Kidney (tissue), 14 donors: ENCODE data around the gene CLDN34. TPM values are rescaled to one million over a fixed set of nuclear protein-coding genes. Genes with fewer than 3 reads are reported as not detected.

Experiments
- DNase-seq, 5 donors: peaks; one replicate each; pipeline ENCODE4 v3.0.0-alpha.2; 2013 to 2020
- FAIRE-seq: peaks from 2 replicates; lab custom pipeline; 2012; peaks lifted over from hg19 to GRCh38; lab: Jason Lieb, UNC
- H3K27ac ChIP-seq, 2 donors: one replicate each; pipeline ENCODE4 v1.7.0; 2013; ENCODE audit warnings: low read depth in 2 of 2, low read length in 2 of 2, inconsistent platforms in 1 of 2
- H3K27me3 ChIP-seq: one replicate; pipeline ENCODE4 v1.7.1; 2013; ENCODE audit warnings: low read length, inconsistent platforms; ENCODE audit not compliant: control insufficient read depth, insufficient read depth
- H3K36me3 ChIP-seq, 3 donors: one replicate each; pipeline versions ENCODE4 v1.7.0 to v1.7.1; 2013; ENCODE audit warnings: low read length in 3 of 3, control low read depth in 1 of 3, inconsistent platforms in 1 of 3; ENCODE audit not compliant: insufficient read depth in 3 of 3, control insufficient read depth in 2 of 3
- H3K4me1 ChIP-seq, 3 donors: one replicate each; pipeline versions ENCODE4 v1.7.0 to v1.7.1; 2013; ENCODE audit warnings: low read length in 3 of 3, inconsistent platforms in 1 of 3, low read depth in 1 of 3; ENCODE audit not compliant: control insufficient read depth in 2 of 3, insufficient read depth in 2 of 3
- H3K4me3 ChIP-seq, 3 donors: one replicate each; pipeline versions ENCODE4 v1.7.0 to v1.8.1; 2013; ENCODE audit warnings: low read length in 3 of 3, control low read depth in 1 of 3, inconsistent platforms in 1 of 3
- H3K9ac ChIP-seq, 3 donors: one replicate each; pipeline versions ENCODE4 v1.7.0 to v1.7.1; 2013; ENCODE audit warnings: low read length in 3 of 3, control low read depth in 1 of 3, inconsistent platforms in 1 of 3
- H3K9me3 ChIP-seq, 3 donors: one replicate each; pipeline versions ENCODE4 v1.7.0 to v1.7.1; 2013; ENCODE audit warnings: low read length in 3 of 3, control low read depth in 1 of 3, inconsistent platforms in 1 of 3; ENCODE audit not compliant: control insufficient read depth in 2 of 3, insufficient read depth in 1 of 3
- intact Hi-C: fragments of 100-400 bp; cut with DNase I; formaldehyde crosslinking; loops from one replicate; pipeline ENCODE4 v1.11.1; 2022
- polyA plus RNA-seq: library from polyadenylated mRNA; stranded (reverse); fragments of 350-450 nt; fragmentation: Illumina TruSeq; extraction: RNeasy Lipid Tissue Mini Kit (QIAGEN cat#74804); gene quantifications from one replicate; pipeline ENCODE4 v1.2.3, GENCODE V29; 2014; ENCODE audit warnings: low read depth, low replicate concordance; ENCODE audit not compliant: insufficient read depth
- total RNA-seq: library from RNA; stranded (reverse); fragmentation: NEBNext Ultra II Directional; extraction: Animal tissue kit (Norgen Biotek cat#: 25700); gene quantifications from one replicate; pipeline ENCODE4 v1.2.1, GENCODE V29; 2021
- TF ChIP-seq, protein P1 (sequence below): IDR thresholded peaks from 3 replicates; pipeline ENCODE4 v1.5.1; 2012; ENCODE audit warnings: mild to moderate bottlenecking, moderate library complexity, borderline replicate concordance; ENCODE audit not compliant: insufficient read depth; ENCODE audit errors: extremely low read depth
- donor health status: control.
- donor health status: control.
- donor health status: control.
- donor health status: control.
- donor health status: control.
- donor health status: DM: yes; HTN: yes; CAD: no.
- donor health status: Normal renal cell carcinoma (clear cell type).

The CLDN34 gene
- total and polyA plus RNA-seq, 2 donors from 2014 or later, result 0.50 TPM; not detected in 1

DNA sequence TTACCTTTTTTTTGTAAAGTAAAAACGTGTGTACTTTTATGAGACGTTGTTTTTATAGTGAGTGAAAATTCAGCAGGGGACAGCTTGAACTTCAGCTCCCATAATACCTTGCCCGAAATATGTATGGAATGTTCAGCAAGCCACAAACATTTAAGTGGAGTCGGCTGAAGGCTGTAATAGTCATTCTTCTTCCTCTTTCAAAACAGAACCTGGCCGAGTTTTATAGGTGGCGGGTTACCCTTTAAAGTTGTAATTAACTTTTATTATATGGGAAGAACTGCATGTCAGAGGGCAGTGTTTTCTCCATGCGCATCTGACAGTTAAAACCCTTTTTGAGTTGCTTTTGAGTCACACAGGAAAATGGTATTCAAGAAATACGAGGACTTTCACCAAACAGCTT is 50.7 kb downstream of the CLDN34 start:
- intact Hi-C loops, result no loop called here
- peak overlapping the region in 1 of 3 donors; percentile 13 for H3K4me3 ChIP-seq
- peak in 2 of 5 donors; percentile 68 to 71 for DNase-seq
- no peak overlapping the region for H3K27ac ChIP-seq
- FAIRE-seq, result no peak
- peak overlapping the region in 1 of 3 donors; percentile 4 for H3K9ac ChIP-seq
- TF ChIP-seq, protein P1, sequence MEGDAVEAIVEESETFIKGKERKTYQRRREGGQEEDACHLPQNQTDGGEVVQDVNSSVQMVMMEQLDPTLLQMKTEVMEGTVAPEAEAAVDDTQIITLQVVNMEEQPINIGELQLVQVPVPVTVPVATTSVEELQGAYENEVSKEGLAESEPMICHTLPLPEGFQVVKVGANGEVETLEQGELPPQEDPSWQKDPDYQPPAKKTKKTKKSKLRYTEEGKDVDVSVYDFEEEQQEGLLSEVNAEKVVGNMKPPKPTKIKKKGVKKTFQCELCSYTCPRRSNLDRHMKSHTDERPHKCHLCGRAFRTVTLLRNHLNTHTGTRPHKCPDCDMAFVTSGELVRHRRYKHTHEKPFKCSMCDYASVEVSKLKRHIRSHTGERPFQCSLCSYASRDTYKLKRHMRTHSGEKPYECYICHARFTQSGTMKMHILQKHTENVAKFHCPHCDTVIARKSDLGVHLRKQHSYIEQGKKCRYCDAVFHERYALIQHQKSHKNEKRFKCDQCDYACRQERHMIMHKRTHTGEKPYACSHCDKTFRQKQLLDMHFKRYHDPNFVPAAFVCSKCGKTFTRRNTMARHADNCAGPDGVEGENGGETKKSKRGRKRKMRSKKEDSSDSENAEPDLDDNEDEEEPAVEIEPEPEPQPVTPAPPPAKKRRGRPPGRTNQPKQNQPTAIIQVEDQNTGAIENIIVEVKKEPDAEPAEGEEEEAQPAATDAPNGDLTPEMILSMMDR, result no peak
- no peaks in the 10 kb centered on the region for H3K9me3 ChIP-seq
- H3K36me3 ChIP-seq, result no peaks in the 10 kb centered on the region
- peaks cover 2% of the 10 kb centered on the region for H3K27me3 ChIP-seq
- H3K4me1 ChIP-seq, result peaks cover 0 to 8% (median 3%) of the 10 kb centered on the region in 3 donors

Other genes with a start within 250 kb of the CLDN34 start
- gene GPR143, start 201.5 kb upstream of the CLDN34 start, total RNA-seq, result 8.2 TPM
- gene GPR143, start 201.5 kb upstream of the CLDN34 start, polyA plus RNA-seq, result 8.7 TPM
- gene SHROOM2, start 180.9 kb upstream of the CLDN34 start, total RNA-seq, result 11.8 TPM
- gene SHROOM2, start 180.9 kb upstream of the CLDN34 start, polyA plus RNA-seq, result 3.5 TPM
- gene CLCN4, start 189.6 kb downstream of the CLDN34 start, total RNA-seq, result 7.3 TPM
- 2.4 TPM for gene CLCN4, start 189.6 kb downstream of the CLDN34 start, polyA plus RNA-seq